Gastrocnemius medialis (tissue), 4 donors: ENCODE results near the gene SLC17A9. TPM values are rescaled to one million over a fixed set of nuclear protein-coding genes. Genes with fewer than 3 reads are reported as not detected.

Experiments used
- ATAC-seq, 2 donors: fragments of 150-250 bp; one replicate each; pipeline ENCODE4 v1.9.1; 2016
- DNase-seq, 2 donors: peaks; one replicate each; pipeline ENCODE4 v3.0.0-alpha.2; 2019
- H3K27ac ChIP-seq, 4 donors: fragments of 200-600 bp; sonication (generic); 1 replicate in 1 of 4; 2 replicates in 3 of 4; pipeline ENCODE4 v1.5.1; 2016 to 2018; ENCODE audit warnings: mild to moderate bottlenecking in 2 of 4, moderate library complexity in 1 of 4
- H3K27me3 ChIP-seq, 3 donors: fragments of 200-600 bp; sonication (generic) in 2 of 3; 1 replicate in 1 of 3; 2 replicates in 2 of 3; pipeline versions ENCODE4 v1.5.1 to v1.6.0; 2016 to 2019; ENCODE audit warnings: mild to moderate bottlenecking in 1 of 3, moderate library complexity in 1 of 3
- H3K36me3 ChIP-seq, 2 donors: fragments of 200-600 bp; sonication (generic) in 1 of 2; one replicate each; pipeline ENCODE4 v1.5.1; 2017 to 2018
- H3K4me1 ChIP-seq, 2 donors: fragments of 200-600 bp; sonication (generic) in 1 of 2; one replicate each; pipeline ENCODE4 v1.5.1; 2016 to 2017; ENCODE audit warnings: mild to moderate bottlenecking in 2 of 2
- H3K4me3 ChIP-seq, 4 donors: fragments of 200-600 bp; sonication (generic) in 3 of 4; 1 replicate in 1 of 4; 2 replicates in 3 of 4; pipeline ENCODE4 v1.5.1; 2016 to 2019; ENCODE audit warnings: mild to moderate bottlenecking in 2 of 4
- H3K9me3 ChIP-seq, 3 donors: fragments of 200-600 bp; sonication (generic) in 2 of 3; 1 replicate in 1 of 3; 2 replicates in 2 of 3; pipeline ENCODE4 v1.5.1; 2016 to 2019
- POLR2A ChIP-seq, 2 donors: fragments of 450-650 bp; IDR thresholded peaks; one replicate each; pipeline ENCODE4 v1.6.1; 2017; ENCODE audit warnings: antibody characterized with exemption in 2 of 2, mild to moderate bottlenecking in 2 of 2, moderate library complexity in 2 of 2
- in situ Hi-C, 4 donors: fragments of 200-750 bp; cut with MboI; loops; one replicate each; pipeline versions ENCODE4 v1.15.0 to v1.8.0; 2017; ENCODE audit warnings: low sequenced_read_pairs in 4 of 4
- intact Hi-C: fragments of 100-400 bp; cut with DNase I; formaldehyde crosslinking; loops from one replicate; pipeline ENCODE4 v1.15.1; 2023; ENCODE audit warnings: low total_unique reads
- total RNA-seq, 4 donors: library from RNA; depleted of rRNA; stranded (reverse); fragments of >200 nt; gene quantifications; one replicate each; pipeline versions ENCODE4 v1.1.0 to v1.2.3, GENCODE V29; 2016
- TF ChIP-seq, protein P1 (sequence below), 5 experiments: fragments of 450-650 bp in 3 of 5; fragments of 200-600 bp in 2 of 5; sonication (generic) in 2 of 5; IDR thresholded peaks in 4 of 5; conservative IDR thresholded peaks in 1 of 5; 1 replicate in 4 of 5; 2 replicates in 1 of 5; pipeline ENCODE4 v1.5.1; 2016 to 2019; ENCODE audit warnings: antibody characterized with exemption in 5 of 5, mild to moderate bottlenecking in 3 of 5, moderate library complexity in 3 of 5

Gene SLC17A9
- total RNA-seq, 4 donors from 2014 or later: 0.55 to 2.4 (median 1.2) TPM

GRCh38 chr20:62982124-62983075 lies 29.9 kb downstream of the SLC17A9 start:
- Histone ChIP-seq H3K4me1 (no peaks in the 10 kb centered on the region), H3K27me3 (peaks cover 60 to 76% (median 73%) of the 10 kb centered on the region in 3 donors)

GRCh38 chr20:62983210-62983609 lies 30.7 kb downstream of the SLC17A9 start:
- no peak for ATAC-seq
- Histone ChIP-seq H3K9me3 (no peaks in the 10 kb centered on the region), H3K4me3 (no peak overlapping the region), H3K4me1 (no peaks in the 10 kb centered on the region), H3K36me3 (no peaks in the 10 kb centered on the region), H3K27me3 (peaks cover 56 to 75% (median 68%) of the 10 kb centered on the region in 3 donors), H3K27ac (no peak overlapping the region)
- intact Hi-C loops: loop anchor here (10.0 kb wide), 1 partner anchor 1112 kb away; no protein-coding TSS in a partner anchor
- in situ Hi-C loops: no loop called here
- TF ChIP-seq, protein P1, sequence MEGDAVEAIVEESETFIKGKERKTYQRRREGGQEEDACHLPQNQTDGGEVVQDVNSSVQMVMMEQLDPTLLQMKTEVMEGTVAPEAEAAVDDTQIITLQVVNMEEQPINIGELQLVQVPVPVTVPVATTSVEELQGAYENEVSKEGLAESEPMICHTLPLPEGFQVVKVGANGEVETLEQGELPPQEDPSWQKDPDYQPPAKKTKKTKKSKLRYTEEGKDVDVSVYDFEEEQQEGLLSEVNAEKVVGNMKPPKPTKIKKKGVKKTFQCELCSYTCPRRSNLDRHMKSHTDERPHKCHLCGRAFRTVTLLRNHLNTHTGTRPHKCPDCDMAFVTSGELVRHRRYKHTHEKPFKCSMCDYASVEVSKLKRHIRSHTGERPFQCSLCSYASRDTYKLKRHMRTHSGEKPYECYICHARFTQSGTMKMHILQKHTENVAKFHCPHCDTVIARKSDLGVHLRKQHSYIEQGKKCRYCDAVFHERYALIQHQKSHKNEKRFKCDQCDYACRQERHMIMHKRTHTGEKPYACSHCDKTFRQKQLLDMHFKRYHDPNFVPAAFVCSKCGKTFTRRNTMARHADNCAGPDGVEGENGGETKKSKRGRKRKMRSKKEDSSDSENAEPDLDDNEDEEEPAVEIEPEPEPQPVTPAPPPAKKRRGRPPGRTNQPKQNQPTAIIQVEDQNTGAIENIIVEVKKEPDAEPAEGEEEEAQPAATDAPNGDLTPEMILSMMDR (IDR thresholded peaks at IDR 0.05 in 4 of 5, conservative IDR thresholded peaks at IDR 0.05 in 1 of 5): no peak
- TF ChIP-seq POLR2A (IDR thresholded peaks at IDR 0.05): no peak
- no peak for DNase-seq

More at GRCh38 chr20:62982124-62983075, 29.9 kb downstream of the SLC17A9 start:
- intact Hi-C loops (loop anchor here (10.0 kb wide), 1 partner anchor 1112 kb away; no protein-coding TSS in a partner anchor), in situ Hi-C loops (no loop called here)
- Histone ChIP-seq H3K4me3 (no peak overlapping the region), H3K9me3 (no peaks in the 10 kb centered on the region), H3K36me3 (no peaks in the 10 kb centered on the region), H3K27ac (no peak overlapping the region)
- no peak for TF ChIP-seq POLR2A (IDR thresholded peaks at IDR 0.05)
- TF ChIP-seq, protein P1 (IDR thresholded peaks at IDR 0.05 in 4 of 5, conservative IDR thresholded peaks at IDR 0.05 in 1 of 5): no peak
- DNase-seq (no peak), ATAC-seq (no peak)

DNA sequence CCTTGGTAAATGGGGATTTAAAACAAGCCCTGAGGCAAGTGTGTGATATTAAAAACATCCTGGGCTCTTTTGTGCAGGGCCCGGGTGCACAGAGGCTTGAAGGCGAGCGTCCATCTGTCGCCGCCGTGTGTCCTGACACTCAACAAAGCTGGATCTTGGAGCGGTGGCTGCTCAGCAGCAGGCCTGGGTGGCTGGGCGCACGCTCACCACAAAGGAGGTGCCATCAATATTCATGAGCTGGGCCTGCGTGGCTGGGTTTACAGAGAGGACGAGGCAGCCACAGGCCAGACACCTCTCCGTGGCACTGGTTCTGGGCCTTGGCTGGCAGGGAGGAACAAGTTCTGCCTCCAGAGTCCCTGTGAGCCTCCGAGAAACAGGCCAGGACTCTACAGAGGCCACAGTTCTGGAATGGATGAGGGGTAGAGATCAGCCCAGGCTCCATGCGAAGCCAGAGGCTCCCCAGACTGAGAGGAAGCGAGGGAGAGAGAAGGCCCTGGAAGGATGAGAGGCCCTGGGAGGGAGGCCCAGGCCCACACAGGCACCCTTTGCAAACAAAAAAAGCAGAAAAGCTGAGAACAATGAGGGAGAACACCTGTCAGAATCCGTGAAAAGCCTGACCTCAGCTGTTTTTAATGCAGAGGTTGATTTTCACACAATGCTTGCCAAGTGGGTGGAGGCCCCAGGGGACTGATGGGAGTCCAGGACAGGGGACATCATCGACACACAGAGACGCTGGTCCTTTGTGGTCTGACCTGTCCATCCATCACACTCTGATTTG lies 32.3 kb downstream of the SLC17A9 start:
- Histone ChIP-seq H3K36me3 (no peaks in the 10 kb centered on the region), H3K4me3 (no peak overlapping the region), H3K4me1 (no peaks in the 10 kb centered on the region), H3K9me3 (no peaks in the 10 kb centered on the region), H3K27ac (no peak overlapping the region), H3K27me3 (peaks cover 52 to 71% (median 60%) of the 10 kb centered on the region in 3 donors)
- in situ Hi-C loops: no loop called here
- no peak for TF ChIP-seq POLR2A (IDR thresholded peaks at IDR 0.05)
- TF ChIP-seq, protein P1 (IDR thresholded peaks at IDR 0.05 in 4 of 5, conservative IDR thresholded peaks at IDR 0.05 in 1 of 5): no peak
- no peak for DNase-seq
- intact Hi-C loops: loop anchor here (10.0 kb wide), 1 partner anchor 1110 kb away; no protein-coding TSS in a partner anchor
- no peak for ATAC-seq

DNA sequence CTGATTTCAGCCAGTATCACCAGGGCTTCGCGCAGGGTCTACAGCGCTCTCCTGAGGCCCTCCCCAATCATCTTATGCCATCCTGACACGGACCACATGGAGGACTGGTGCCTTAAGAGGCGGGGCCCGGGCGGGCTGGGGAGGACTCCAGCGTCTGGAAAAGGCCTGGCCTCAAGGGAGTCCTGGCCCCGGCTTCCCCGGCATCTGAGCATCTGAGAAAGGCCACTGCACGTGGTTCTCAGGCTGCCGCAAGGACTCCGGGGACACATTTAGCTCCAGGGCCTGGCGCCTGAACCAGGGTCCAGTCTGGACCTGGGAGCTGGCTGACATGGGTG lies 32.9 kb downstream of the SLC17A9 start:
- Histone ChIP-seq H3K4me1 (no peaks in the 10 kb centered on the region), H3K27ac (no peak overlapping the region), H3K27me3 (peaks cover 47 to 69% (median 58%) of the 10 kb centered on the region in 3 donors), H3K4me3 (no peak overlapping the region), H3K9me3 (no peaks in the 10 kb centered on the region), H3K36me3 (no peaks in the 10 kb centered on the region)
- no peak for DNase-seq
- TF ChIP-seq, protein P1 (IDR thresholded peaks at IDR 0.05 in 4 of 5, conservative IDR thresholded peaks at IDR 0.05 in 1 of 5): no peak
- no peak for TF ChIP-seq POLR2A (IDR thresholded peaks at IDR 0.05)
- ATAC-seq: no peak
- intact Hi-C loops (loop anchor here (10.0 kb wide), 1 partner anchor 1109 kb away; no protein-coding TSS in a partner anchor), in situ Hi-C loops (no loop called here)
